ENCODE data around the gene SPOCK1. TPM values are rescaled to one million over a fixed set of nuclear protein-coding genes. Genes with fewer than 3 reads are reported as not detected.

The SPOCK1 gene
- total and polyA plus RNA-seq, 2 experiments from 2014 or later = 8.2 to 10.5 TPM

DNA sequence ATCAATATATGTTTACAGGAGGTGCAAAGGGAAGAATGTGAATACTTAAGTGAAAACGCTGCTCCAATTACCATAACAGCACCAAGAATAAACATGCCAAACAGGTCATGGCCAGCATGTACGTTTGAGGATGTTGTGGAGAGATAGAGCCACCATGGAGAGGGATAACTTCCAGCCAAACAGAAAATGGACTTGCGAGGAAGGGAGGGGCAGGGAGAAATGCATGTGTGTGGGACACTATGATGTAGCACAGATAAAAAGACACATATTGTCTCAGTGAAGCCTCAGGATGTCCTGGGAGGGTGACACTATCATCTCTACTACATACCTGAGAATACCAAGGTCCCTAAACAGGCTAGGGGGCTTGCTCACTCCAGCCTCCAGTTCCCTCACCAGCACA lies 488.9 kb downstream of the SPOCK1 start:
- H3K4me3 ChIP-seq = no peak overlapping the region
- no peak for ATAC-seq

More for the DNA sequence above, 488.9 kb downstream of the SPOCK1 start:
- DNase-seq (ENCODE audit: low spot score) = no peak
- H3K4me1 Mint-ChIP-seq = peaks cover 3% of the 10 kb centered on the region; the same call in 1 of the 3 replicates
- H4K20me1 ChIP-seq (replicated peaks; ENCODE audit: insufficient read depth) = no peaks in the 10 kb centered on the region
- no peak overlapping the region for H2AFZ ChIP-seq
- no peak overlapping the region for H3K27ac ChIP-seq (ENCODE audit: low read depth)
- H3K27me3 Mint-ChIP-seq (ENCODE audit: insufficient read depth, low read depth, poor library complexity) = peaks cover 3% of the 10 kb centered on the region
- no peak overlapping the region for H3K27ac Mint-ChIP-seq
- H3K4me2 ChIP-seq = no peak overlapping the region
- H3K36me3 Mint-ChIP-seq (ENCODE audit: low read depth) = no peaks in the 10 kb centered on the region
- H3K27me3 ChIP-seq (ENCODE audit: insufficient read depth) = no peaks in the 10 kb centered on the region
- no peaks in the 10 kb centered on the region for H3K9me2 ChIP-seq (ENCODE audit: insufficient read depth)
- H3K4me3 Mint-ChIP-seq = no peak overlapping the region
- no peak for TF ChIP-seq ZNF331 (CRISPR knock-in tag; IDR thresholded peaks at IDR 0.05; ENCODE audit: low read depth)
- TF ChIP-seq EZH2phosphoT487 (IDR thresholded peaks at IDR 0.05; ENCODE audit: unreplicated experiment) = no peak
- TF ChIP-seq CREB1 (CRISPR knock-in tag; IDR thresholded peaks at IDR 0.05; ENCODE audit: low read depth) = no peak
- no peak for TF ChIP-seq POLR2AphosphoS5 (IDR thresholded peaks at IDR 0.05; ENCODE audit: low read depth)
- TF ChIP-seq, protein P1, sequence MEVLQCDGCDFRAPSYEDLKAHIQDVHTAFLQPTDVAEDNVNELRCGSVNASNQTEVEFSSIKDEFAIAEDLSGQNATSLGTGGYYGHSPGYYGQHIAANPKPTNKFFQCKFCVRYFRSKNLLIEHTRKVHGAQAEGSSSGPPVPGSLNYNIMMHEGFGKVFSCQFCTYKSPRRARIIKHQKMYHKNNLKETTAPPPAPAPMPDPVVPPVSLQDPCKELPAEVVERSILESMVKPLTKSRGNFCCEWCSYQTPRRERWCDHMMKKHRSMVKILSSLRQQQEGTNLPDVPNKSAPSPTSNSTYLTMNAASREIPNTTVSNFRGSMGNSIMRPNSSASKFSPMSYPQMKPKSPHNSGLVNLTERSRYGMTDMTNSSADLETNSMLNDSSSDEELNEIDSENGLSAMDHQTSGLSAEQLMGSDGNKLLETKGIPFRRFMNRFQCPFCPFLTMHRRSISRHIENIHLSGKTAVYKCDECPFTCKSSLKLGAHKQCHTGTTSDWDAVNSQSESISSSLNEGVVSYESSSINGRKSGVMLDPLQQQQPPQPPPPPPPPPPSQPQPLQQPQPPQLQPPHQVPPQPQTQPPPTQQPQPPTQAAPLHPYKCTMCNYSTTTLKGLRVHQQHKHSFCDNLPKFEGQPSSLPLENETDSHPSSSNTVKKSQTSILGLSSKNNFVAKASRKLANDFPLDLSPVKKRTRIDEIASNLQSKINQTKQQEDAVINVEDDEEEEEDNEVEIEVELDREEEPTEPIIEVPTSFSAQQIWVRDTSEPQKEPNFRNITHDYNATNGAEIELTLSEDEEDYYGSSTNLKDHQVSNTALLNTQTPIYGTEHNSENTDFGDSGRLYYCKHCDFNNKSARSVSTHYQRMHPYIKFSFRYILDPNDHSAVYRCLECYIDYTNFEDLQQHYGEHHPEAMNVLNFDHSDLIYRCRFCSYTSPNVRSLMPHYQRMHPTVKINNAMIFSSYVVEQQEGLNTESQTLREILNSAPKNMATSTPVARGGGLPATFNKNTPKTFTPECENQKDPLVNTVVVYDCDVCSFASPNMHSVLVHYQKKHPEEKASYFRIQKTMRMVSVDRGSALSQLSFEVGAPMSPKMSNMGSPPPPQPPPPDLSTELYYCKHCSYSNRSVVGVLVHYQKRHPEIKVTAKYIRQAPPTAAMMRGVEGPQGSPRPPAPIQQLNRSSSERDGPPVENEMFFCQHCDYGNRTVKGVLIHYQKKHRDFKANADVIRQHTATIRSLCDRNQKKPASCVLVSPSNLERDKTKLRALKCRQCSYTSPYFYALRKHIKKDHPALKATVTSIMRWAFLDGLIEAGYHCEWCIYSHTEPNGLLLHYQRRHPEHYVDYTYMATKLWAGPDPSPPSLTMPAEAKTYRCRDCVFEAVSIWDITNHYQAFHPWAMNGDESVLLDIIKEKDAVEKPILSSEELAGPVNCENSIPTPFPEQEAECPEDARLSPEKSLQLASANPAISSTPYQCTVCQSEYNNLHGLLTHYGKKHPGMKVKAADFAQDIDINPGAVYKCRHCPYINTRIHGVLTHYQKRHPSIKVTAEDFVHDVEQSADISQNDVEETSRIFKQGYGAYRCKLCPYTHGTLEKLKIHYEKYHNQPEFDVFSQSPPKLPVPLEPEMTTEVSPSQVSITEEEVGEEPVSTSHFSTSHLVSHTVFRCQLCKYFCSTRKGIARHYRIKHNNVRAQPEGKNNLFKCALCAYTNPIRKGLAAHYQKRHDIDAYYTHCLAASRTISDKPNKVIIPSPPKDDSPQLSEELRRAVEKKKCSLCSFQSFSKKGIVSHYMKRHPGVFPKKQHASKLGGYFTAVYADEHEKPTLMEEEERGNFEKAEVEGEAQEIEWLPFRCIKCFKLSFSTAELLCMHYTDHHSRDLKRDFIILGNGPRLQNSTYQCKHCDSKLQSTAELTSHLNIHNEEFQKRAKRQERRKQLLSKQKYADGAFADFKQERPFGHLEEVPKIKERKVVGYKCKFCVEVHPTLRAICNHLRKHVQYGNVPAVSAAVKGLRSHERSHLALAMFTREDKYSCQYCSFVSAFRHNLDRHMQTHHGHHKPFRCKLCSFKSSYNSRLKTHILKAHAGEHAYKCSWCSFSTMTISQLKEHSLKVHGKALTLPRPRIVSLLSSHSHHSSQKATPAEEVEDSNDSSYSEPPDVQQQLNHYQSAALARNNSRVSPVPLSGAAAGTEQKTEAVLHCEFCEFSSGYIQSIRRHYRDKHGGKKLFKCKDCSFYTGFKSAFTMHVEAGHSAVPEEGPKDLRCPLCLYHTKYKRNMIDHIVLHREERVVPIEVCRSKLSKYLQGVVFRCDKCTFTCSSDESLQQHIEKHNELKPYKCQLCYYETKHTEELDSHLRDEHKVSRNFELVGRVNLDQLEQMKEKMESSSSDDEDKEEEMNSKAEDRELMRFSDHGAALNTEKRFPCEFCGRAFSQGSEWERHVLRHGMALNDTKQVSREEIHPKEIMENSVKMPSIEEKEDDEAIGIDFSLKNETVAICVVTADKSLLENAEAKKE (CRISPR knock-in tag; IDR thresholded peaks at IDR 0.05) = no peak
- no peaks in the 10 kb centered on the region for H3K9me3 Mint-ChIP-seq
- no peaks in the 10 kb centered on the region for H3F3A ChIP-seq (replicated peaks; ENCODE audit: low read depth)
- H3K79me2 ChIP-seq (replicated peaks; ENCODE audit: insufficient read depth) = no peaks in the 10 kb centered on the region
- 0 out of 2 replicates have a peak, but pooled peaks cover 6% of the 10 kb centered on the region for H3K4me1 ChIP-seq (ENCODE audit: insufficient read depth)
- H3K36me3 ChIP-seq (ENCODE audit: insufficient read depth) = no peaks in the 10 kb centered on the region

Data from GM23338 (cell line).